Measurements from ENCODE around the gene TTYH3.

- no peak for TF ChIP-seq CTCF (conservative IDR thresholded peaks at IDR 0.05 in 1 of 2, IDR thresholded peaks at IDR 0.05 in 1 of 2; ENCODE audit: extremely low read depth in 1 of 2, insufficient read depth in 1 of 2, low read depth in 1 of 2, low read length in 2 of 2)
- no peak for TF ChIP-seq EZH2 (IDR thresholded peaks at IDR 0.05; ENCODE audit: borderline replicate concordance, low read length)
These were observed 4.3 kb upstream of the TTYH3 start for GRCh38 chr7:2627258-2628129.

Data from mammary epithelial cell (primary cell).